Measurements from ENCODE around the gene TMEM91.

- TF ChIP-seq POLR2A (IDR thresholded peaks at IDR 0.05; ENCODE audit: low read depth, low read length) (no peak), BHLHE40 (IDR thresholded peaks at IDR 0.05; ENCODE audit: low read depth, low read length) (no peak), FOS (IDR thresholded peaks at IDR 0.05; ENCODE audit: low read depth, low read length) (no peak), RAD21 (IDR thresholded peaks at IDR 0.05; ENCODE audit: low read length) (no peak), SMC3 (IDR thresholded peaks at IDR 0.05; ENCODE audit: low read depth, low read length) (no peak), MAFK (IDR thresholded peaks at IDR 0.05; ENCODE audit: low read depth, low read length) (no peak), MXI1 (IDR thresholded peaks at IDR 0.05; ENCODE audit: borderline replicate concordance, low read depth, low read length) (no peak), RFX5 (IDR thresholded peaks at IDR 0.05; ENCODE audit: low read depth, low read length) (no peak), MAZ (IDR thresholded peaks at IDR 0.05; ENCODE audit: borderline replicate concordance, low read depth, low read length) (no peak), RCOR1 (IDR thresholded peaks at IDR 0.05; ENCODE audit: insufficient replicate concordance, low read length) (no peak)
- TF ChIP-seq, protein P1, sequence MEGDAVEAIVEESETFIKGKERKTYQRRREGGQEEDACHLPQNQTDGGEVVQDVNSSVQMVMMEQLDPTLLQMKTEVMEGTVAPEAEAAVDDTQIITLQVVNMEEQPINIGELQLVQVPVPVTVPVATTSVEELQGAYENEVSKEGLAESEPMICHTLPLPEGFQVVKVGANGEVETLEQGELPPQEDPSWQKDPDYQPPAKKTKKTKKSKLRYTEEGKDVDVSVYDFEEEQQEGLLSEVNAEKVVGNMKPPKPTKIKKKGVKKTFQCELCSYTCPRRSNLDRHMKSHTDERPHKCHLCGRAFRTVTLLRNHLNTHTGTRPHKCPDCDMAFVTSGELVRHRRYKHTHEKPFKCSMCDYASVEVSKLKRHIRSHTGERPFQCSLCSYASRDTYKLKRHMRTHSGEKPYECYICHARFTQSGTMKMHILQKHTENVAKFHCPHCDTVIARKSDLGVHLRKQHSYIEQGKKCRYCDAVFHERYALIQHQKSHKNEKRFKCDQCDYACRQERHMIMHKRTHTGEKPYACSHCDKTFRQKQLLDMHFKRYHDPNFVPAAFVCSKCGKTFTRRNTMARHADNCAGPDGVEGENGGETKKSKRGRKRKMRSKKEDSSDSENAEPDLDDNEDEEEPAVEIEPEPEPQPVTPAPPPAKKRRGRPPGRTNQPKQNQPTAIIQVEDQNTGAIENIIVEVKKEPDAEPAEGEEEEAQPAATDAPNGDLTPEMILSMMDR (conservative IDR thresholded peaks at IDR 0.05; ENCODE audit: low read depth, low read length) = no peak
- TF ChIP-seq, protein P2, sequence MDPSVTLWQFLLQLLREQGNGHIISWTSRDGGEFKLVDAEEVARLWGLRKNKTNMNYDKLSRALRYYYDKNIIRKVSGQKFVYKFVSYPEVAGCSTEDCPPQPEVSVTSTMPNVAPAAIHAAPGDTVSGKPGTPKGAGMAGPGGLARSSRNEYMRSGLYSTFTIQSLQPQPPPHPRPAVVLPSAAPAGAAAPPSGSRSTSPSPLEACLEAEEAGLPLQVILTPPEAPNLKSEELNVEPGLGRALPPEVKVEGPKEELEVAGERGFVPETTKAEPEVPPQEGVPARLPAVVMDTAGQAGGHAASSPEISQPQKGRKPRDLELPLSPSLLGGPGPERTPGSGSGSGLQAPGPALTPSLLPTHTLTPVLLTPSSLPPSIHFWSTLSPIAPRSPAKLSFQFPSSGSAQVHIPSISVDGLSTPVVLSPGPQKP (IDR thresholded peaks at IDR 0.05; ENCODE audit: borderline replicate concordance, low read depth, low read length) = no peak
These were observed 39.9 kb downstream of the TMEM91 start for GRCh38 chr19:41416194-41416674.
